GM19468 (cell line): ENCODE data around the gene SCN5A.

ENCODE experiments used
- ATAC-seq: cut with Tn5 transposase; IDR thresholded peaks from one replicate; pipeline ENCODE4 v1.9.1; 2021; ENCODE audit warnings: mild to moderate bottlenecking, moderate library complexity, moderate number of reproducible peaks; ENCODE audit not compliant: unreplicated experiment; ENCODE audit errors: extremely low read depth

SCN5A gene

GRCh38 chr3:38604246-38604645 lies 45.2 kb downstream of the SCN5A start:
- ATAC-seq: no peak

GRCh38 chr3:38603731-38604131 lies 45.8 kb downstream of the SCN5A start:
- no peak for ATAC-seq

- no peak for ATAC-seq
Measured at GRCh38 chr3:38602576-38603250, 46.8 kb downstream of the SCN5A start.

- ATAC-seq: no peak
Measured at GRCh38 chr3:38601956-38602550, 47.4 kb downstream of the SCN5A start.

- no peak for ATAC-seq
Measured at GRCh38 chr3:38600551-38600950, 48.9 kb downstream of the SCN5A start.

GRCh38 chr3:38599886-38600285 lies 49.6 kb downstream of the SCN5A start:
- no peak for ATAC-seq

- no peak for ATAC-seq
Measured at GRCh38 chr3:38598791-38599190, 50.7 kb downstream of the SCN5A start.

- no peak for ATAC-seq
Measured at GRCh38 chr3:38597502-38598060, 51.9 kb downstream of the SCN5A start.

- no peak for ATAC-seq
Measured at GRCh38 chr3:38595393-38595792, 54.1 kb downstream of the SCN5A start.

- no peak for ATAC-seq
Measured at GRCh38 chr3:38590521-38590920, 59.0 kb downstream of the SCN5A start.

- no peak for ATAC-seq
Measured at GRCh38 chr3:38588995-38589937, 60.2 kb downstream of the SCN5A start.

- no peak for ATAC-seq
Measured at GRCh38 chr3:38588371-38588971, 61.0 kb downstream of the SCN5A start.

- ATAC-seq: no peak
Measured at GRCh38 chr3:38587548-38588131, 61.8 kb downstream of the SCN5A start.

GRCh38 chr3:38586546-38587520 lies 62.7 kb downstream of the SCN5A start:
- no peak for ATAC-seq

GRCh38 chr3:38585791-38586420 lies 63.6 kb downstream of the SCN5A start:
- no peak for ATAC-seq

GRCh38 chr3:38583688-38584087 lies 65.8 kb downstream of the SCN5A start:
- no peak for ATAC-seq

- no peak for ATAC-seq
Measured at GRCh38 chr3:38582941-38583645, 66.4 kb downstream of the SCN5A start.

GRCh38 chr3:38582316-38582715 lies 67.2 kb downstream of the SCN5A start:
- ATAC-seq: no peak
